K562 (cell line): ENCODE measurements around the gene ADM5. TPM values are rescaled to one million over a fixed set of nuclear protein-coding genes. Genes with fewer than 3 reads are reported as not detected.

Source experiments
- CCAR2 ChIP-seq: fragments of 200-400 bp; formaldehyde crosslinking; IDR thresholded peaks from 2 replicates; pipeline ENCODE4 v1.6.1; 2017; ENCODE audit warnings: mild to moderate bottlenecking, low read depth, low read length
- CGGBP1 ChIP-seq: fragments of 250-450 bp; sonication (Bioruptor Pico); IDR thresholded peaks from 2 replicates; pipeline ENCODE4 v1.9.0; 2021; ENCODE audit warnings: mild to moderate bottlenecking
- CREB1 ChIP-seq, 2 experiments: sonication (generic) in 1 of 2; formaldehyde crosslinking in 1 of 2; IDR thresholded peaks; 2 replicates each; pipeline versions ENCODE4 v1.6.1 to v1.8.0; 2012 to 2022; ENCODE audit warnings: inconsistent platforms in 1 of 2, mild to moderate bottlenecking in 1 of 2, missing genetic modification reagents in 1 of 2, moderate library complexity in 1 of 2
- EP300 ChIP-seq: IDR thresholded peaks from 2 replicates; pipeline ENCODE4 v1.6.1; 2012; ENCODE audit warnings: low read length, improper control_type of control experiment
- ETS1 ChIP-seq: conservative IDR thresholded peaks from 2 replicates; pipeline ENCODE4 v1.6.1; 2011; ENCODE audit warnings: low read depth, mild to moderate bottlenecking, low read length; ENCODE audit not compliant: control insufficient read depth
- GTF2B ChIP-seq: IDR thresholded peaks from 2 replicates; pipeline ENCODE4 v1.6.1; 2011; ENCODE audit not compliant: insufficient read length; ENCODE audit errors: extremely low read depth
- HLTF ChIP-seq: fragments of 450-650 bp; IDR thresholded peaks from 2 replicates; pipeline ENCODE4 v1.6.1; 2016
- KDM2B ChIP-seq: fragments of 250-450 bp; sonication (Bioruptor Pico); IDR thresholded peaks from 2 replicates; pipeline ENCODE4 v1.8.0; 2021; ENCODE audit warnings: mild to moderate bottlenecking, moderate library complexity
- LARP7 ChIP-seq: fragments of 450-650 bp; IDR thresholded peaks from 2 replicates; pipeline ENCODE4 v1.6.1; 2016
- NFXL1 ChIP-seq: fragments of 450-650 bp; formaldehyde crosslinking; IDR thresholded peaks from 2 replicates; pipeline ENCODE4 v1.4.0; 2021; ENCODE audit warnings: mild to moderate bottlenecking
- PHB ChIP-seq: fragments of 250-450 bp; sonication (Bioruptor Pico); IDR thresholded peaks from 2 replicates; pipeline ENCODE4 v1.5.0; 2021
- SP1 ChIP-seq: sonication (generic); formaldehyde crosslinking; IDR thresholded peaks from 2 replicates; pipeline ENCODE4 v1.8.1; 2022; ENCODE audit warnings: mild to moderate bottlenecking, missing genetic modification reagents
- THRB ChIP-seq: fragments of 450-650 bp; formaldehyde crosslinking; conservative IDR thresholded peaks from 2 replicates; pipeline ENCODE4 v1.4.0; 2022; ENCODE audit warnings: mild to moderate bottlenecking, missing genetic modification characterization
- ZBTB33 ChIP-seq: sonication (generic); formaldehyde crosslinking; IDR thresholded peaks from 2 replicates; pipeline ENCODE4 v1.8.1; 2023; ENCODE audit warnings: mild to moderate bottlenecking, missing genetic modification reagents
- ZFX ChIP-seq: sonication (generic); formaldehyde crosslinking; IDR thresholded peaks from 2 replicates; pipeline ENCODE4 v1.8.0; 2022; ENCODE audit warnings: mild to moderate bottlenecking, missing genetic modification reagents, moderate library complexity
- ZNF124 ChIP-seq: sonication (generic); formaldehyde crosslinking; IDR thresholded peaks from 2 replicates; pipeline ENCODE4 v1.8.1; 2022; ENCODE audit warnings: missing genetic modification reagents
- ZNF277 ChIP-seq: fragments of 250-450 bp; sonication (Bioruptor Pico); IDR thresholded peaks from 2 replicates; pipeline ENCODE4 v1.8.0; 2022; ENCODE audit warnings: inconsistent platforms, mild to moderate bottlenecking, moderate library complexity, borderline replicate concordance
- ZNF280A ChIP-seq: fragments of 450-650 bp; IDR thresholded peaks from 2 replicates; pipeline ENCODE4 v1.6.1; 2018; ENCODE audit warnings: mild to moderate bottlenecking, low read depth; ENCODE audit not compliant: partially characterized antibody
- ZNF3 ChIP-seq: fragments of 250-450 bp; sonication (Bioruptor Pico); IDR thresholded peaks from 2 replicates; pipeline ENCODE4 v1.5.0; 2021; ENCODE audit warnings: mild to moderate bottlenecking, moderate library complexity
- ZNF384 ChIP-seq: IDR thresholded peaks from 2 replicates; pipeline ENCODE4 v1.6.1; 2012; ENCODE audit warnings: low read depth, low read length, improper control_type of control experiment
- ZNF79 ChIP-seq: fragments of 250-450 bp; sonication (Bioruptor Pico); IDR thresholded peaks from 2 replicates; pipeline ENCODE4 v1.4.0; 2020; ENCODE audit warnings: low read depth, mild to moderate bottlenecking, moderate library complexity
- polyA plus RNA-seq, 8 experiments: library from polyadenylated mRNA; depleted of rRNA in 4 of 8; stranded (reverse) in 5 of 8; unstranded in 3 of 8; fragments of >200 nt; fragmentation: Nextera tagmentation in 2 of 8; fragmentation: Illumina TruSeq in 1 of 8; extraction: Ambion mirVana in 2 of 8; extraction: Trizol in 1 of 8; gene quantifications; 2 replicates each; pipeline versions ENCODE4 v1.2.1 to v1.2.3, GENCODE V29; 2011 to 2014; ENCODE audit warnings: inconsistent platforms in 1 of 8, missing spikeins in 1 of 8
- total RNA-seq, 7 experiments: library from RNA; depleted of rRNA in 6 of 7; stranded (reverse); fragments of >200 nt in 6 of 7; fragmentation: Illumina TruSeq in 2 of 7; extraction: Trizol in 2 of 7; gene quantifications; 2 replicates each; pipeline versions ENCODE4 v1.2.1 to v1.2.3, GENCODE V29; 2011 to 2021; ENCODE audit warnings: low replicate concordance in 1 of 7

The ADM5 gene
- total and polyA plus RNA-seq, 9 of the 15 experiments (the other 6 are each of a cell fraction or from before 2014, with no cell fraction given): 0.13 to 8.4 (median 2.0) TPM; not detected in 1

- no peak for TF ChIP-seq ZBTB33
- no peak for TF ChIP-seq GTF2B
- TF ChIP-seq ZNF124 (CRISPR knock-in tag): no peak
- TF ChIP-seq ZNF384: no peak; the same call in 1 of the 2 replicates
- TF ChIP-seq HLTF: peak; percentile 93
- peak; percentile 52 for TF ChIP-seq ZFX (CRISPR knock-in tag)
- peak; percentile 7; the same call in 1 of the 2 replicates for TF ChIP-seq EP300
- TF ChIP-seq ZNF277 (CRISPR knock-in tag): no peak
- TF ChIP-seq KDM2B (CRISPR knock-in tag): no peak
- no peak for TF ChIP-seq CREB1 (IDR thresholded peaks at IDR 0.05)
- TF ChIP-seq CREB1 (CRISPR knock-in tag; IDR thresholded peaks at IDR 0.05): 0 out of 2 replicates have a peak, but pooled peaks have one; percentile 54
- no peak for TF ChIP-seq ZNF79 (CRISPR knock-in tag)
- TF ChIP-seq THRB (CRISPR knock-in tag): 0 out of 2 replicates have a peak, but pooled peaks have one; percentile 29
- TF ChIP-seq ZNF280A: peak; percentile 7
- TF ChIP-seq LARP7: peak; percentile 88; the same call in 1 of the 2 replicates
- TF ChIP-seq ETS1: 0 out of 2 replicates have a peak, but pooled peaks have one; percentile 39
- TF ChIP-seq PHB (CRISPR knock-in tag): no peak
- no peak for TF ChIP-seq NFXL1 (CRISPR knock-in tag)
- TF ChIP-seq ZNF3: no peak
- peak; percentile 79 for TF ChIP-seq SP1
- no peak for TF ChIP-seq CGGBP1 (CRISPR knock-in tag)
- no peak for TF ChIP-seq CCAR2
Measured at GRCh38 chr19:49712397-49712859, 23.0 kb downstream of the ADM5 start (continued).
